Measurements from ENCODE around the gene CTNND2.

Gene CTNND2

DNA sequence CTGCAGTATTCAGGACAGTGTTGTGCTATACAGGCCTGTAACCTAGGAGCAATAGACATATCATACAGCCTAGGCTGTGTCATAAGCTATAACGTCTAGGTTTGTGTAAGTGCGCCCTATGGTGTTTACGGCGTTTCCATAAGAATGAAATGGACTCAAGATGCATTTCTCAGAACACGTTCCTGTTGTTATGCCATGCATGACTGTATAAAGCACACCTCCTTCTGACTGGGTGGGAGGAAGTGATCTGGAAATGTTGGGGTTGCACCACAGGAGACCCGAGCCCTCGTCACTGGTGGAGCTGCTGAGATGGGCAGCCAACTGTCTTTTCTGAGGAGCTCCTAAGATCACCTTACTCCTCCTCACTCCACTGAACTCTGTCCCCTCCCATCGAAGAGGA lies 751.9 kb downstream of the CTNND2 start:
- H3K9me3 ChIP-seq (ENCODE audit: control insufficient read depth, insufficient read depth, low read depth, low read length) = no peaks in the 10 kb centered on the region
- H3K36me3 ChIP-seq (ENCODE audit: control insufficient read depth in 2 of 2, insufficient read depth in 1 of 2, low read length in 2 of 2) = no peaks in the 10 kb centered on the region
- H3K27ac ChIP-seq (ENCODE audit: extremely low read depth, low read depth, low read length) = no peak overlapping the region
- TF ChIP-seq EGR2 (tag by site-specific recombination; IDR thresholded peaks at IDR 0.05; ENCODE audit: low read depth) (no peak), ZNF624 (tag by site-specific recombination; IDR thresholded peaks at IDR 0.05) (no peak), ZEB2 (tag by site-specific recombination; IDR thresholded peaks at IDR 0.05) (no peak), ZNF350 (tag by site-specific recombination; IDR thresholded peaks at IDR 0.05) (no peak), ZFP3 (tag by site-specific recombination; IDR thresholded peaks at IDR 0.05; ENCODE audit: low read depth) (no peak), ZNF785 (tag by site-specific recombination; IDR thresholded peaks at IDR 0.05) (no peak), ZBTB17 (tag by site-specific recombination; IDR thresholded peaks at IDR 0.05) (no peak), OSR2 (tag by site-specific recombination; IDR thresholded peaks at IDR 0.05) (no peak), ZNF138 (tag by site-specific recombination; IDR thresholded peaks at IDR 0.05; ENCODE audit: borderline replicate concordance) (no peak), ZNF169 (tag by site-specific recombination; IDR thresholded peaks at IDR 0.05) (no peak), ZNF19 (tag by site-specific recombination; IDR thresholded peaks at IDR 0.05; ENCODE audit: low read depth) (no peak), ZNF654 (tag by site-specific recombination; IDR thresholded peaks at IDR 0.05; ENCODE audit: low read depth) (no peak), ZBTB21 (tag by site-specific recombination; IDR thresholded peaks at IDR 0.05) (no peak)
- no peak overlapping the region for H3K4me3 ChIP-seq (ENCODE audit: low read depth, low read length)
- POLR2A ChIA-PET = no interaction called here
- CTCF ChIA-PET = interaction anchor here (0.6 to 1.0 kb wide), 2 partner anchors 164 to 456 kb away, joined by 4 read pairs; no protein-coding TSS in a partner anchor
- no peaks in the 10 kb centered on the region for H3K4me1 ChIP-seq (ENCODE audit: control insufficient read depth, insufficient read depth, low read length)

GRCh38 chr5:11150976-11151375 lies 753.3 kb downstream of the CTNND2 start:
- TF ChIP-seq ZNF830 (tag by site-specific recombination; IDR thresholded peaks at IDR 0.05; ENCODE audit: low read depth) (no peak), ZNF10 (tag by site-specific recombination; IDR thresholded peaks at IDR 0.05) (no peak), ZNF501 (tag by site-specific recombination; IDR thresholded peaks at IDR 0.05) (no peak), RBAK (tag by site-specific recombination; IDR thresholded peaks at IDR 0.05) (no peak), ZSCAN16 (tag by site-specific recombination; IDR thresholded peaks at IDR 0.05) (no peak), ZNF211 (tag by site-specific recombination; IDR thresholded peaks at IDR 0.05; ENCODE audit: low read depth) (no peak), ZNF560 (tag by site-specific recombination; IDR thresholded peaks at IDR 0.05; ENCODE audit: borderline replicate concordance) (no peak), ZNF529 (tag by site-specific recombination; IDR thresholded peaks at IDR 0.05; ENCODE audit: insufficient replicate concordance) (no peak), ZNF747 (tag by site-specific recombination; IDR thresholded peaks at IDR 0.05) (no peak), ZNF138 (tag by site-specific recombination; IDR thresholded peaks at IDR 0.05; ENCODE audit: borderline replicate concordance) (no peak), ZNF76 (tag by site-specific recombination; IDR thresholded peaks at IDR 0.05; ENCODE audit: borderline replicate concordance, low read depth) (no peak), ZNF19 (tag by site-specific recombination; IDR thresholded peaks at IDR 0.05; ENCODE audit: low read depth) (no peak)
- TF ChIP-seq, protein P1, sequence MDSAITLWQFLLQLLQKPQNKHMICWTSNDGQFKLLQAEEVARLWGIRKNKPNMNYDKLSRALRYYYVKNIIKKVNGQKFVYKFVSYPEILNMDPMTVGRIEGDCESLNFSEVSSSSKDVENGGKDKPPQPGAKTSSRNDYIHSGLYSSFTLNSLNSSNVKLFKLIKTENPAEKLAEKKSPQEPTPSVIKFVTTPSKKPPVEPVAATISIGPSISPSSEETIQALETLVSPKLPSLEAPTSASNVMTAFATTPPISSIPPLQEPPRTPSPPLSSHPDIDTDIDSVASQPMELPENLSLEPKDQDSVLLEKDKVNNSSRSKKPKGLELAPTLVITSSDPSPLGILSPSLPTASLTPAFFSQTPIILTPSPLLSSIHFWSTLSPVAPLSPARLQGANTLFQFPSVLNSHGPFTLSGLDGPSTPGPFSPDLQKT (IDR thresholded peaks at IDR 0.05; ENCODE audit: borderline replicate concordance, low read depth, low read length) = no peak
- TF ChIP-seq, protein P2, sequence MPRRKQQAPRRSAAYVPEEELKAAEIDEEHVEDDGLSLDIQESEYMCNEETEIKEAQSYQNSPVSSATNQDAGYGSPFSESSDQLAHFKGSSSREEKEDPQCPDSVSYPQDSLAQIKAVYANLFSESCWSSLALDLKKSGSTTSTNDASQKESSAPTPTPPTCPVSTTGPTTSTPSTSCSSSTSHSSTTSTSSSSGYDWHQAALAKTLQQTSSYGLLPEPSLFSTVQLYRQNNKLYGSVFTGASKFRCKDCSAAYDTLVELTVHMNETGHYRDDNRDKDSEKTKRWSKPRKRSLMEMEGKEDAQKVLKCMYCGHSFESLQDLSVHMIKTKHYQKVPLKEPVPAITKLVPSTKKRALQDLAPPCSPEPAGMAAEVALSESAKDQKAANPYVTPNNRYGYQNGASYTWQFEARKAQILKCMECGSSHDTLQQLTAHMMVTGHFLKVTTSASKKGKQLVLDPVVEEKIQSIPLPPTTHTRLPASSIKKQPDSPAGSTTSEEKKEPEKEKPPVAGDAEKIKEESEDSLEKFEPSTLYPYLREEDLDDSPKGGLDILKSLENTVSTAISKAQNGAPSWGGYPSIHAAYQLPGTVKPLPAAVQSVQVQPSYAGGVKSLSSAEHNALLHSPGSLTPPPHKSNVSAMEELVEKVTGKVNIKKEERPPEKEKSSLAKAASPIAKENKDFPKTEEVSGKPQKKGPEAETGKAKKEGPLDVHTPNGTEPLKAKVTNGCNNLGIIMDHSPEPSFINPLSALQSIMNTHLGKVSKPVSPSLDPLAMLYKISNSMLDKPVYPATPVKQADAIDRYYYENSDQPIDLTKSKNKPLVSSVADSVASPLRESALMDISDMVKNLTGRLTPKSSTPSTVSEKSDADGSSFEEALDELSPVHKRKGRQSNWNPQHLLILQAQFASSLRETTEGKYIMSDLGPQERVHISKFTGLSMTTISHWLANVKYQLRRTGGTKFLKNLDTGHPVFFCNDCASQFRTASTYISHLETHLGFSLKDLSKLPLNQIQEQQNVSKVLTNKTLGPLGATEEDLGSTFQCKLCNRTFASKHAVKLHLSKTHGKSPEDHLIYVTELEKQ (tag by site-specific recombination; IDR thresholded peaks at IDR 0.05; ENCODE audit: borderline replicate concordance) = no peak
- no peaks in the 10 kb centered on the region for H3K4me1 ChIP-seq (ENCODE audit: control insufficient read depth, insufficient read depth, low read length)
- no peaks in the 10 kb centered on the region for H3K36me3 ChIP-seq (ENCODE audit: control insufficient read depth in 2 of 2, insufficient read depth in 1 of 2, low read length in 2 of 2)
- H3K27ac ChIP-seq (ENCODE audit: extremely low read depth, low read depth, low read length) = no peak overlapping the region
- H3K4me3 ChIP-seq (ENCODE audit: low read depth, low read length) = no peak overlapping the region
- no peaks in the 10 kb centered on the region for H3K9me3 ChIP-seq (ENCODE audit: control insufficient read depth, insufficient read depth, low read depth, low read length)
- CTCF ChIA-PET = no interaction called here
- POLR2A ChIA-PET = no interaction called here
